Measurements from ENCODE around the gene CDKL1. TPM values are rescaled to one million over a fixed set of nuclear protein-coding genes. Genes with fewer than 3 reads are reported as not detected.

Gene CDKL1
- polyA plus RNA-seq, 2 of the 4 experiments (the other 2 are of a cell fraction), result 10.2 to 11.0 TPM

DNA sequence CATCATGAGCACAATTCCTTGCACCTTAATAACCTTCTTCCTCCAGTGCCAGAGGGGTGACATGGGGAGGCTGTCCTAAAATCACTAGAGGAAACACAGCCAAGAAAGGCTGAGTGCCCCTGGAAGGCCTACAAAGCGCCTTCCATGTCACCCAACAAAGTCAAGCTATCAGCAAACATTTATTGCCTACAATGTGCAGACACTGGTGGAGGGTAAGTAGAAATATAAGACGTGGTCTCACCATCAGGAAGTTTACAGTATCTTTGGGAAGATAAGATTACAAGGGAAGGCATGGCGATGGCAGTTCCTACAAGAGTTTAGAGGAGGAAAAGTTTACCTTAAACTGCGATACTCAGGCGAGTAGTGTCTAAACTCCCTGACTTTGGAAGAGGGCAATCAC, 56.6 kb downstream of the CDKL1 start:
- FAIRE-seq, result no peak
- peaks cover 7% of the 10 kb centered on the region; the same call in 2 of the 3 replicates for H3K4me1 ChIP-seq
- WGBS (ENCODE audit: missing lambda C conversion rate), result 87% methylated on average over 5 of the region's 5 CpGs
- ChIA-PET POLR2A (interaction anchor here (0.6 kb wide), 1 partner anchor 188 kb away, joined by 3 read pairs; no protein-coding TSS in a partner anchor), CTCF (interaction anchor here (1.5 kb wide), 1 partner anchor 19 kb away, joined by 4 read pairs; no protein-coding TSS in a partner anchor)
- no peak overlapping the region for H3K27ac ChIP-seq
- no peak overlapping the region for H3K4me3 ChIP-seq
- ATAC-seq, result no peak
- no peak for TF ChIP-seq MAZ (IDR thresholded peaks at IDR 0.05; ENCODE audit: borderline replicate concordance, low read depth, low read length)
- TF ChIP-seq HEYL (CRISPR knock-in tag; IDR thresholded peaks at IDR 0.05), result no peak
- TF ChIP-seq POLR2AphosphoS2 (conservative IDR thresholded peaks at IDR 0.05; ENCODE audit: low read length), result no peak
- TF ChIP-seq, protein P1, sequence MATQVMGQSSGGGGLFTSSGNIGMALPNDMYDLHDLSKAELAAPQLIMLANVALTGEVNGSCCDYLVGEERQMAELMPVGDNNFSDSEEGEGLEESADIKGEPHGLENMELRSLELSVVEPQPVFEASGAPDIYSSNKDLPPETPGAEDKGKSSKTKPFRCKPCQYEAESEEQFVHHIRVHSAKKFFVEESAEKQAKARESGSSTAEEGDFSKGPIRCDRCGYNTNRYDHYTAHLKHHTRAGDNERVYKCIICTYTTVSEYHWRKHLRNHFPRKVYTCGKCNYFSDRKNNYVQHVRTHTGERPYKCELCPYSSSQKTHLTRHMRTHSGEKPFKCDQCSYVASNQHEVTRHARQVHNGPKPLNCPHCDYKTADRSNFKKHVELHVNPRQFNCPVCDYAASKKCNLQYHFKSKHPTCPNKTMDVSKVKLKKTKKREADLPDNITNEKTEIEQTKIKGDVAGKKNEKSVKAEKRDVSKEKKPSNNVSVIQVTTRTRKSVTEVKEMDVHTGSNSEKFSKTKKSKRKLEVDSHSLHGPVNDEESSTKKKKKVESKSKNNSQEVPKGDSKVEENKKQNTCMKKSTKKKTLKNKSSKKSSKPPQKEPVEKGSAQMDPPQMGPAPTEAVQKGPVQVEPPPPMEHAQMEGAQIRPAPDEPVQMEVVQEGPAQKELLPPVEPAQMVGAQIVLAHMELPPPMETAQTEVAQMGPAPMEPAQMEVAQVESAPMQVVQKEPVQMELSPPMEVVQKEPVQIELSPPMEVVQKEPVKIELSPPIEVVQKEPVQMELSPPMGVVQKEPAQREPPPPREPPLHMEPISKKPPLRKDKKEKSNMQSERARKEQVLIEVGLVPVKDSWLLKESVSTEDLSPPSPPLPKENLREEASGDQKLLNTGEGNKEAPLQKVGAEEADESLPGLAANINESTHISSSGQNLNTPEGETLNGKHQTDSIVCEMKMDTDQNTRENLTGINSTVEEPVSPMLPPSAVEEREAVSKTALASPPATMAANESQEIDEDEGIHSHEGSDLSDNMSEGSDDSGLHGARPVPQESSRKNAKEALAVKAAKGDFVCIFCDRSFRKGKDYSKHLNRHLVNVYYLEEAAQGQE (IDR thresholded peaks at IDR 0.05), result no peak
- no peak for TF ChIP-seq NFE2L2 (conservative IDR thresholded peaks at IDR 0.05; ENCODE audit: low read length)
- TF ChIP-seq NPAS2 (CRISPR knock-in tag; IDR thresholded peaks at IDR 0.05; ENCODE audit: borderline replicate concordance), result no peak
- TF ChIP-seq BHLHE40 (IDR thresholded peaks at IDR 0.05; ENCODE audit: low read depth, low read length), result no peak
- no peak for TF ChIP-seq KDM5A (IDR thresholded peaks at IDR 0.05)
- no peak for TF ChIP-seq CTCF (IDR thresholded peaks at IDR 0.05)
- TF ChIP-seq EHMT2 (IDR thresholded peaks at IDR 0.05; ENCODE audit: low read depth), result no peak
- TF ChIP-seq ZC3H11A (IDR thresholded peaks at IDR 0.05), result no peak
- TF ChIP-seq GATA3 (IDR thresholded peaks at IDR 0.05; ENCODE audit: borderline replicate concordance), result no peak
- no peak for TF ChIP-seq POLR2A (IDR thresholded peaks at IDR 0.05; ENCODE audit: low read length)
- no peak for TF ChIP-seq JUN (IDR thresholded peaks at IDR 0.05)
- no peak for TF ChIP-seq HOXB13 (CRISPR knock-in tag; IDR thresholded peaks at IDR 0.05; ENCODE audit: low read depth)
- no peak for TF ChIP-seq RAD21 (conservative IDR thresholded peaks at IDR 0.05 in 1 of 2, IDR thresholded peaks at IDR 0.05 in 1 of 2)
- no peak for TF ChIP-seq EP300 (IDR thresholded peaks at IDR 0.05)
- H3K9me3 ChIP-seq, result no peaks in the 10 kb centered on the region
- H3K4me2 ChIP-seq, result no peak overlapping the region
- DNase-seq (ENCODE audit: low read depth in 1 of 2, low spot score in 1 of 2), result no peak

DNA sequence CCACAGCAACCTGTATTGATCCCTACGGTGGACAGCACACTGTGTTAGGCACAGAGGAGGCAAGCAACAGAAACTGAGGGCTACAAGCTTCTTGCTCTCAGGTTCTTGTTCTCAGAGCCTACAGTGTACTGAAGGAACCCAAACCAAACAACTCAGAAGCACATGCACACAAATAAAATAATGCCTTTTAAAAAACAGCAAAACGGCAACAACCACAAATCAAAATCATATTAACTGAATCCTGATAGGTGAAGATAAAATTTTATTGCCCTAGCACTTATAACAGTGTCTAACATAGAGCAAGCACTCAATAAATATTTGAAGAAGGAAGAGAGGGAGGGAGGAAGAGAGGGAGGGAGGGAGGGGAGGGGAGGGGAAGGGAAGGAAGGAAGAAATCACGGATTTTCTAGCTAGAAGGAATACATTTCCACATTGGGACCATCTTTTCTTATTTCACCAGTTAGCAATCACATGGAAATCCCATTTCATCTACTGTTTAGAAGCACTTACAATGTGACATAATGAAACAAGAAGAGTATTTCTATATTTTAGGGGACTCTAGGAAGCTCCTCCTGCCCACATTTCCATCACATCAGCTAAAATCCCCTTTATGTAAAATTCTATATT, 57.4 kb downstream of the CDKL1 start:
- POLR2A ChIA-PET, result interaction anchor here (0.6 kb wide), 1 partner anchor 189 kb away, joined by 3 read pairs; no protein-coding TSS in a partner anchor
- CTCF ChIA-PET, result interaction anchor here (1.5 kb wide), 2 partner anchors 14 to 18 kb away, joined by 3 to 4 read pairs; no protein-coding TSS in a partner anchor
- DNase-seq (ENCODE audit: low read depth in 1 of 2, low spot score in 1 of 2), result no peak
- 91% methylated on average over 3 of the region's 3 CpGs for WGBS (ENCODE audit: missing lambda C conversion rate)
- no peak overlapping the region for H3K27ac ChIP-seq
- H3K4me1 ChIP-seq, result peaks cover 7% of the 10 kb centered on the region; the same call in 2 of the 3 replicates
- no peak for FAIRE-seq
- H3K4me3 ChIP-seq, result no peak overlapping the region
- no peak for ATAC-seq
- no peaks in the 10 kb centered on the region for H3K9me3 ChIP-seq
- no peak overlapping the region for H3K4me2 ChIP-seq
- no peak for TF ChIP-seq HEYL (CRISPR knock-in tag; IDR thresholded peaks at IDR 0.05)
- no peak for TF ChIP-seq CTCF (IDR thresholded peaks at IDR 0.05)
- TF ChIP-seq MYC (IDR thresholded peaks at IDR 0.05; ENCODE audit: borderline replicate concordance, low read length), result no peak
- TF ChIP-seq, protein P2, sequence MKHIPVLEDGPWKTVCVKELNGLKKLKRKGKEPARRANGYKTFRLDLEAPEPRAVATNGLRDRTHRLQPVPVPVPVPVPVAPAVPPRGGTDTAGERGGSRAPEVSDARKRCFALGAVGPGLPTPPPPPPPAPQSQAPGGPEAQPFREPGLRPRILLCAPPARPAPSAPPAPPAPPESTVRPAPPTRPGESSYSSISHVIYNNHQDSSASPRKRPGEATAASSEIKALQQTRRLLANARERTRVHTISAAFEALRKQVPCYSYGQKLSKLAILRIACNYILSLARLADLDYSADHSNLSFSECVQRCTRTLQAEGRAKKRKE (CRISPR knock-in tag; IDR thresholded peaks at IDR 0.05; ENCODE audit: low read depth), result no peak
- no peak for TF ChIP-seq BHLHE40 (IDR thresholded peaks at IDR 0.05; ENCODE audit: low read depth, low read length)
- TF ChIP-seq, protein P3, sequence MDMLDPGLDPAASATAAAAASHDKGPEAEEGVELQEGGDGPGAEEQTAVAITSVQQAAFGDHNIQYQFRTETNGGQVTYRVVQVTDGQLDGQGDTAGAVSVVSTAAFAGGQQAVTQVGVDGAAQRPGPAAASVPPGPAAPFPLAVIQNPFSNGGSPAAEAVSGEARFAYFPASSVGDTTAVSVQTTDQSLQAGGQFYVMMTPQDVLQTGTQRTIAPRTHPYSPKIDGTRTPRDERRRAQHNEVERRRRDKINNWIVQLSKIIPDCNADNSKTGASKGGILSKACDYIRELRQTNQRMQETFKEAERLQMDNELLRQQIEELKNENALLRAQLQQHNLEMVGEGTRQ (IDR thresholded peaks at IDR 0.05), result no peak
- TF ChIP-seq JUN (IDR thresholded peaks at IDR 0.05), result no peak
- no peak for TF ChIP-seq JUNB (IDR thresholded peaks at IDR 0.05)
- no peak for TF ChIP-seq EHF (CRISPR knock-in tag; IDR thresholded peaks at IDR 0.05)
- TF ChIP-seq RCOR1 (IDR thresholded peaks at IDR 0.05; ENCODE audit: low read depth, low read length), result no peak
- TF ChIP-seq HOXA7 (CRISPR knock-in tag; IDR thresholded peaks at IDR 0.05), result no peak
- TF ChIP-seq PHF8 (IDR thresholded peaks at IDR 0.05; ENCODE audit: borderline replicate concordance, low read depth), result no peak
- TF ChIP-seq GATA3 (IDR thresholded peaks at IDR 0.05; ENCODE audit: borderline replicate concordance), result no peak
- no peak for TF ChIP-seq TP53 (CRISPR knock-in tag; IDR thresholded peaks at IDR 0.05)
- no peak for TF ChIP-seq FOSL2 (IDR thresholded peaks at IDR 0.05)
- no peak for TF ChIP-seq FOSL2 (CRISPR knock-in tag; IDR thresholded peaks at IDR 0.05)
